GM23248 (cell line): Measurements from ENCODE around the gene CTTNBP2. TPM values are rescaled to one million over a fixed set of nuclear protein-coding genes. Genes with fewer than 3 reads are reported as not detected.

Experiments
- DNase-seq: peaks from one replicate; pipeline ENCODE4 v3.0.0-alpha.2; 2015
- H2AFZ ChIP-seq: fragments of 200-600 bp; sonication (generic); 2 replicates; pipeline ENCODE4 v1.6.1; 2016; ENCODE audit warnings: antibody characterized with exemption
- H3F3A ChIP-seq: fragments of 200-600 bp; sonication (generic); 2 replicates; pipeline ENCODE4 v1.6.1; 2016; ENCODE audit warnings: mild to moderate bottlenecking, antibody characterized with exemption, mixed run types; ENCODE audit not compliant: insufficient read depth
- H3K27ac ChIP-seq: fragments of 200-600 bp; sonication (generic); 2 replicates; pipeline ENCODE4 v1.5.1; 2016; ENCODE audit warnings: mild to moderate bottlenecking
- H3K27me3 ChIP-seq: fragments of 200-600 bp; sonication (generic); replicated peaks from 2 replicates; pipeline ENCODE4 v1.6.1; 2016; ENCODE audit warnings: mild to moderate bottlenecking; ENCODE audit not compliant: insufficient read depth
- H3K36me3 ChIP-seq: fragments of 200-600 bp; sonication (generic); 2 replicates; pipeline ENCODE4 v1.6.1; 2016; ENCODE audit warnings: low read depth, mild to moderate bottlenecking
- H3K4me1 ChIP-seq: fragments of 200-600 bp; sonication (generic); 2 replicates; pipeline ENCODE4 v1.6.1; 2016; ENCODE audit warnings: mild to moderate bottlenecking; ENCODE audit not compliant: insufficient read depth
- H3K4me2 ChIP-seq: fragments of 200-600 bp; sonication (generic); one replicate; pipeline ENCODE4 v1.6.1; 2016; ENCODE audit warnings: mild to moderate bottlenecking; ENCODE audit not compliant: unreplicated experiment
- H3K4me3 ChIP-seq: fragments of 200-600 bp; sonication (generic); 2 replicates; pipeline ENCODE4 v1.5.1; 2016; ENCODE audit warnings: mild to moderate bottlenecking
- H3K79me2 ChIP-seq: fragments of 200-600 bp; sonication (generic); 2 replicates; pipeline ENCODE4 v1.6.1; 2016; ENCODE audit warnings: mild to moderate bottlenecking; ENCODE audit not compliant: insufficient read depth
- H3K9ac ChIP-seq: fragments of 200-600 bp; sonication (generic); 2 replicates; pipeline ENCODE4 v1.6.1; 2016; ENCODE audit warnings: mild to moderate bottlenecking
- H3K9me2 ChIP-seq: fragments of 200-600 bp; sonication (generic); 2 replicates; pipeline ENCODE4 v1.6.1; 2016; ENCODE audit warnings: mixed run types, mild to moderate bottlenecking, moderate library complexity; ENCODE audit not compliant: insufficient read depth
- H3K9me3 ChIP-seq: fragments of 200-600 bp; sonication (generic); one replicate; pipeline ENCODE4 v1.6.1; 2017; ENCODE audit warnings: low read depth
- H4K20me1 ChIP-seq: fragments of 200-600 bp; sonication (generic); 2 replicates; pipeline ENCODE4 v1.6.0; 2016; ENCODE audit not compliant: insufficient read depth
- EZH2 ChIP-seq: fragments of 200-600 bp; sonication (generic); IDR thresholded peaks from 2 replicates; pipeline ENCODE4 v1.6.1; 2018; ENCODE audit warnings: antibody characterized with exemption, mild to moderate bottlenecking; ENCODE audit not compliant: insufficient read depth, poor library complexity, severe bottlenecking
- EZH2phosphoT487 ChIP-seq: fragments of 200-600 bp; sonication (generic); IDR thresholded peaks from 2 replicates; pipeline ENCODE4 v1.6.1; 2018; ENCODE audit warnings: antibody characterized with exemption, moderate library complexity, mild to moderate bottlenecking, low read depth; ENCODE audit not compliant: insufficient read depth
- WGBS, 2 experiments: methylation state at CpG; one replicate each; pipeline ENCODE4 v1.1.6; 2015 to 2017; ENCODE audit warnings: low lambda C conversion rate in 2 of 2, low coverage in 1 of 2; ENCODE audit errors: missing lambda C conversion rate in 2 of 2; 5-methylcytosine and 5-hydroxymethylcytosine counted together
- in situ Hi-C: fragments of 300-500 bp; cut with MboI; formaldehyde crosslinking; loops from 2 replicates; pipeline ENCODE4 v1.15.0; 2020
- polyA plus RNA-seq: library from polyadenylated mRNA; unstranded; fragments of >200 nt; fragmentation: Nextera tagmentation; extraction: Ambion mirVana; gene quantifications from 2 replicates; pipeline ENCODE4 v1.2.1, GENCODE V29; 2016
- total RNA-seq: library from RNA; depleted of rRNA; stranded (reverse); fragments of >200 nt; shearing (Covaris generic); gene quantifications from 2 replicates; pipeline ENCODE4 v1.2.3, GENCODE V29; 2014

CTTNBP2 gene
- total and polyA plus RNA-seq, 2 experiments from 2014 or later = not detected

GRCh38 chr7:117682681-117683385 is 190.4 kb downstream of the CTTNBP2 start:
- no peaks in the 10 kb centered on the region for H3F3A ChIP-seq
- peak; percentile 2 for DNase-seq
- no peaks in the 10 kb centered on the region for H3K36me3 ChIP-seq
- in situ Hi-C loops = no loop called here
- no peak overlapping the region for H3K27ac ChIP-seq
- no peaks in the 10 kb centered on the region for H4K20me1 ChIP-seq
- no peak overlapping the region for H3K4me3 ChIP-seq
- H3K9me3 ChIP-seq = no peaks in the 10 kb centered on the region
- H3K27me3 ChIP-seq = no peaks in the 10 kb centered on the region; the same call in 1 of the 2 replicates
- WGBS, 2 experiments = 24 to 30% methylated on average over 5 of the region's 5 CpGs
- no peak overlapping the region for H2AFZ ChIP-seq
- H3K4me1 ChIP-seq = no peaks in the 10 kb centered on the region
- H3K9ac ChIP-seq = no peak overlapping the region
- no peak overlapping the region for H3K4me2 ChIP-seq
- TF ChIP-seq EZH2phosphoT487 = no peak
- no peak for TF ChIP-seq EZH2
- H3K79me2 ChIP-seq = no peaks in the 10 kb centered on the region
- H3K9me2 ChIP-seq = no peaks in the 10 kb centered on the region

GRCh38 chr7:117679120-117679519 is 194.1 kb downstream of the CTTNBP2 start:
- H3K9me3 ChIP-seq = no peaks in the 10 kb centered on the region
- no peaks in the 10 kb centered on the region; the same call in 1 of the 2 replicates for H3K27me3 ChIP-seq
- TF ChIP-seq EZH2 = no peak
- no peak for TF ChIP-seq EZH2phosphoT487
- no peak for DNase-seq
- no peaks in the 10 kb centered on the region for H3K4me1 ChIP-seq
- H3K9ac ChIP-seq = no peak overlapping the region
- no peak overlapping the region for H2AFZ ChIP-seq
- H3K27ac ChIP-seq = no peak overlapping the region
- no peaks in the 10 kb centered on the region for H3F3A ChIP-seq
- no peak overlapping the region for H3K4me2 ChIP-seq
- no peaks in the 10 kb centered on the region for H3K79me2 ChIP-seq
- no peaks in the 10 kb centered on the region for H3K36me3 ChIP-seq
- no peaks in the 10 kb centered on the region for H4K20me1 ChIP-seq
- H3K9me2 ChIP-seq = no peaks in the 10 kb centered on the region
- 6 to 7% methylated on average over 3 of the region's 3 CpGs for WGBS, 2 experiments
- in situ Hi-C loops = no loop called here
- no peak overlapping the region for H3K4me3 ChIP-seq

- TF ChIP-seq EZH2phosphoT487 (no peak), EZH2 (no peak)
- Histone ChIP-seq H3K9me3 (no peaks in the 10 kb centered on the region), H4K20me1 (no peaks in the 10 kb centered on the region), H3K4me1 (no peaks in the 10 kb centered on the region), H3K4me2 (no peak overlapping the region), H3K27me3 (peaks cover 11% of the 10 kb centered on the region), H3F3A (no peaks in the 10 kb centered on the region), H3K9me2 (no peaks in the 10 kb centered on the region), H3K27ac (no peak overlapping the region), H3K9ac (no peak overlapping the region), H3K79me2 (no peaks in the 10 kb centered on the region), H3K4me3 (no peak overlapping the region), H3K36me3 (no peaks in the 10 kb centered on the region), H2AFZ (no peak overlapping the region)
- 9 to 11% methylated on average over 3 of the region's 3 CpGs for WGBS, 2 experiments
- DNase-seq = no peak
- in situ Hi-C loops = no loop called here
Observed at GRCh38 chr7:117675497-117676435, 197.5 kb downstream of the CTTNBP2 start.

GRCh38 chr7:117674617-117675016 is 198.6 kb downstream of the CTTNBP2 start:
- no peak overlapping the region for H3K4me2 ChIP-seq
- no peaks in the 10 kb centered on the region for H3K9me2 ChIP-seq
- DNase-seq = no peak
- no peaks in the 10 kb centered on the region for H4K20me1 ChIP-seq
- no peak overlapping the region for H3K4me3 ChIP-seq
- H3K27me3 ChIP-seq = peaks cover 11% of the 10 kb centered on the region
- H3K36me3 ChIP-seq = no peaks in the 10 kb centered on the region
- H3K27ac ChIP-seq = no peak overlapping the region
- no peaks in the 10 kb centered on the region for H3F3A ChIP-seq
- H2AFZ ChIP-seq = no peak overlapping the region
- no peak for TF ChIP-seq EZH2
- in situ Hi-C loops = no loop called here
- WGBS, 2 experiments = 5 to 6% methylated on average over 3 of the region's 3 CpGs
- H3K9ac ChIP-seq = no peak overlapping the region
- H3K4me1 ChIP-seq = no peaks in the 10 kb centered on the region
- H3K9me3 ChIP-seq = no peaks in the 10 kb centered on the region
- no peaks in the 10 kb centered on the region for H3K79me2 ChIP-seq
